Mucosa of descending colon (tissue), 3 donors: ENCODE measurements around the gene MATN1. TPM values are rescaled to one million over a fixed set of nuclear protein-coding genes. Genes with fewer than 3 reads are reported as not detected.
A peak's percentile ranks its signal among the peaks of the same experiment; 100 is the strongest.

Source experiments
- ATAC-seq: fragments of 200-7000 bp; cut with Tn5 transposase; one replicate; pipeline ENCODE4 v1.9.1; 2020; ENCODE audit warnings: mild to moderate bottlenecking, moderate library complexity
- DNase-seq, 3 donors: peaks; one replicate each; pipeline ENCODE4 v3.0.0-alpha.2; 2020
- H3K36me3 ChIP-seq: fragments of 200-600 bp; one replicate; pipeline ENCODE4 v1.8.0; 2021; ENCODE audit warnings: low read depth, mild to moderate bottlenecking
- H3K4me1 ChIP-seq: fragments of 200-600 bp; one replicate; pipeline ENCODE4 v1.8.0; 2021; ENCODE audit warnings: low read depth, mild to moderate bottlenecking
- H3K4me3 ChIP-seq: fragments of 200-600 bp; one replicate; pipeline ENCODE4 v1.8.0; 2021; ENCODE audit warnings: mild to moderate bottlenecking
- H3K9me3 ChIP-seq: fragments of 200-600 bp; one replicate; pipeline ENCODE4 v1.8.0; 2021; ENCODE audit warnings: mild to moderate bottlenecking
- intact Hi-C, 2 donors: fragments of 100-400 bp; cut with DNase I in 1 of 2; cut with micrococcal nuclease in 1 of 2; formaldehyde crosslinking; loops; one replicate each; pipeline versions ENCODE4 v1.11.0 to v1.11.1; 2022; cut with DNase I, micrococcal nuclease
- total RNA-seq, 3 donors: library from RNA; stranded (reverse); fragmentation: NEBNext Ultra II Directional in 2 of 3; extraction: Animal tissue kit (Norgen Biotek cat#: 25700) in 2 of 3; gene quantifications; one replicate each; pipeline versions ENCODE4 v1.2.1 to v1.2.4, GENCODE V29; 2021 to 2023
- TF ChIP-seq, protein P1 (sequence below): fragments of 200-600 bp; IDR thresholded peaks from one replicate; pipeline ENCODE4 v1.8.0; 2022; ENCODE audit warnings: antibody characterized with exemption, mild to moderate bottlenecking
- donor health status: DM: no; HTN: no; CAD: no; lungs with moderate emphysema.
- donor health status: DM: no; HTN: no; CAD: no.
- donor health status: DM: no; HTN: yes; CAD: no.

Gene MATN1
- total RNA-seq, 3 donors from 2014 or later: 0.22 TPM; not detected in 2

DNA sequence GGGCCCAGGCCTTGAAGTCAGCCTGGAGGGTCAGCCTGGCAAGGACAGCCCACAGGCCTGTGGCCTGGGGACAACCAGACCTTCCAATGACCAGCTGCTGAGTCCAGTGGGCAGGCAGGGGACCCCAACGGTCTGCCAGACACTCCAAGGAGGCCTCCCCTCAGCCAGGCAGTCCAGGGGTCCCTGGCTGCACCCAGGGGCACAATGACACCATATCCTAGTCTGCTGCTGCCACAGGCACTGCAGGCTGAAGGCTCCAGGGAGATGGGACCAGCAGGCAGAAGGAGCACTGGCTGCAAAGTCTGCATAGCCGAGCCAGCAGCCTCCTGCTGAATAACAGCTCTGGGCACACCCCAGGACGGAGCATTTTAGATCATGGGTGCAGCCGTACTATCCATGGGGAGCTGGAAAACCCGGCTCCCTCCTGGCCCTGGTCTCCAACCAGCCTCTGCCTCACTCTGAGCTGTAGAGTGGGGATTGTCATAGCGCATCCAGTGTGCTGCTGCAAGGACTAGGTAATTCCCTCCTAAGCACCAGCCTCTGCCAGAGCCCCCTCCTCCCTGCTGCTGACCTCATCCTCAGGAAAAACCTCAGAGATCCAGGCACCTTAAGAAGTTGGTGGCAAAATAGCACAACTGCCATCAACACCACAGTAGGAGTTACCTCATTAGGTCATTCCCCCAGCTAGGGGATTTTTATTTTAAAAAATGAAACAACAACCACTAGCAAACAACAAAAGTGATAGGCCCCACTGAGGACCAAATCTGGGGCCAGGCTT lies 39.0 kb upstream of the MATN1 start:
- Histone ChIP-seq H3K36me3 (no peaks in the 10 kb centered on the region), H3K9me3 (no peaks in the 10 kb centered on the region), H3K4me3 (no peak overlapping the region), H3K4me1 (no peaks in the 10 kb centered on the region)
- peak in 1 of 3 donors; percentile 47 for DNase-seq
- TF ChIP-seq, protein P1, sequence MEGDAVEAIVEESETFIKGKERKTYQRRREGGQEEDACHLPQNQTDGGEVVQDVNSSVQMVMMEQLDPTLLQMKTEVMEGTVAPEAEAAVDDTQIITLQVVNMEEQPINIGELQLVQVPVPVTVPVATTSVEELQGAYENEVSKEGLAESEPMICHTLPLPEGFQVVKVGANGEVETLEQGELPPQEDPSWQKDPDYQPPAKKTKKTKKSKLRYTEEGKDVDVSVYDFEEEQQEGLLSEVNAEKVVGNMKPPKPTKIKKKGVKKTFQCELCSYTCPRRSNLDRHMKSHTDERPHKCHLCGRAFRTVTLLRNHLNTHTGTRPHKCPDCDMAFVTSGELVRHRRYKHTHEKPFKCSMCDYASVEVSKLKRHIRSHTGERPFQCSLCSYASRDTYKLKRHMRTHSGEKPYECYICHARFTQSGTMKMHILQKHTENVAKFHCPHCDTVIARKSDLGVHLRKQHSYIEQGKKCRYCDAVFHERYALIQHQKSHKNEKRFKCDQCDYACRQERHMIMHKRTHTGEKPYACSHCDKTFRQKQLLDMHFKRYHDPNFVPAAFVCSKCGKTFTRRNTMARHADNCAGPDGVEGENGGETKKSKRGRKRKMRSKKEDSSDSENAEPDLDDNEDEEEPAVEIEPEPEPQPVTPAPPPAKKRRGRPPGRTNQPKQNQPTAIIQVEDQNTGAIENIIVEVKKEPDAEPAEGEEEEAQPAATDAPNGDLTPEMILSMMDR: no peak
- ATAC-seq: no peak
- intact Hi-C loops: loop anchor here in 1 of 2 donors (5.0 kb wide), 1 partner anchor 35 kb away; no protein-coding TSS in a partner anchor

DNA sequence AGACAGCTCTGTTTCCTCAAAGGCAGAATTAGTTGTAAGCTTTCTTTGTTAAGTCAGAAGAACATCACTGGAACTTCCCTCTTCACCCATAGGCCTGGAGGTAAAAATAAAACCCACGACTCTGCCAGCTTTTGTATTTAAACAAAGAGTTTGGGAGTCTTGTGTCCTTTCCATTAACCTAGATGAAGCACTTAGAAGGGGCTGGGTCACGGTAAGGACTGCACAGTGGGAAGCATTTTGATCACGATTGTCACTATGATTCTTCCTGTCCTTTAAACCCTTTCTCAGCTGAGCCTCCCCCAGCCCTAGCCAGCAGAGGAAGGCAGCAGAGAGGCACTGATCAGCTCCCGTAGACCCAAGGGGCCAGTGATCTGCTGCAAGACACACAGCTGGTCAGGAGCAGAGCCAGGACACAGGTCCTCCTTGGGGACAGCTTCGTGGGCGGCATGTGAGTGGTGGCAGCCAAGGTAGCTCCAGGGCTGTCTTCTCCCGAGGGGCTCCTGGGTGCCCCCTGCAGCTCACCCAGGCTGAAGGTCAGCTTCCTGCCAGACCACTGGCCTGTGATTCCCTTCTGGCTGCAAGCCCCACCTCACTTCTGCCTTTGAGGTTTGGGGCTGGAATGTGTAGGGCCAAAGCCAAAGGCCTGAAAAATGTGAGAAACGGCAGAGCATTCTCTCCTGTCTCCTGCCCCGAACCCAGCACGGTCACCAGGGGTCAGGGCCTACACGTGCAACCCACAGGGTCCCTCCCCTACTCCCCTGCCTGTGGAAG lies 38.2 kb upstream of the MATN1 start:
- Histone ChIP-seq H3K4me1 (no peaks in the 10 kb centered on the region), H3K36me3 (no peaks in the 10 kb centered on the region)

DNA sequence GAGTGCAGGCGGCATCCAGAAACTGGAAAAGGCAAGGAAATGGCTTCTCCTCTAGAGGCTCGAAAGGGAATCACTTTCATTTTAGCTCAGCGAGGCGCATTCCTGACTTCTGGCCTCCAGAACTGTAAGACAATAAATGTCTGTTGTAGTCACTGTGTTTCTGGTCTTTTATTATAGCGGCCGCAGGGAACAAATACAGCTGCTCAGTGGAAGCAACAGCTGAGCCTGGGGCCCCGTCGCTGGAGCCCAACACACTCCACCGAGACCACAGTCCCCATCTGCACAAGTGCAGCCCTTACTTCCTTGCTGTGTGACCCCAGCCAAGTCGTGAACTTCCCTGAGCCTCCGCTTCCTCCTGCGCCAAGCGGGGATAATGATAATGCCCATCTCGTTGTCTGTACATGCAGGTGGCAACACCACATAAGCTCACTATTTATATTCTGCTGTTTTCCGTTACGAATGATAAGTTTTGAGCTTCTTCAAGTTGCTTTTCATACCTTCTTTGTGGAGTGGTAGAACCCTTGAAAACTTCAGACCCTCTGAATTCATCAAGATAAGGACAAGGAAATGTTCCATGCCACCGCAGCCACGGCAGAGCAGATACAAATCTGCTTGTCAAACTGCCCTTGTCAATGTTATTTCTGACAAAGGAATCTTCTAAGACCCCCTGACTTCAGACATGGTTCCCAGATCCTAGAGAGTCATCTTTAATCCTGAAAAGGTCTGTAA lies 37.4 kb upstream of the MATN1 start:
- intact Hi-C loops: loop anchor here in 1 of 2 donors (5.0 kb wide), 1 partner anchor 33 kb away; no protein-coding TSS in a partner anchor
- ATAC-seq (peak; percentile 15), DNase-seq (peak in 1 of 3 donors; percentile 60)
- no peaks in the 10 kb centered on the region for H3K9me3 ChIP-seq
- no peaks in the 10 kb centered on the region for H3K4me1 ChIP-seq
- H3K4me3 ChIP-seq: no peak overlapping the region
- H3K36me3 ChIP-seq: no peaks in the 10 kb centered on the region
- TF ChIP-seq, protein P1: no peak

More for the DNA sequence above, 38.2 kb upstream of the MATN1 start:
- TF ChIP-seq, protein P1: no peak
- ATAC-seq (no peak), DNase-seq (peak in 1 of 3 donors; percentile 50)
- H3K4me3 ChIP-seq: no peak overlapping the region
- intact Hi-C loops: loop anchor here in 1 of 2 donors (5.0 kb wide), 1 partner anchor 34 kb away; no protein-coding TSS in a partner anchor
- no peaks in the 10 kb centered on the region for H3K9me3 ChIP-seq

DNA sequence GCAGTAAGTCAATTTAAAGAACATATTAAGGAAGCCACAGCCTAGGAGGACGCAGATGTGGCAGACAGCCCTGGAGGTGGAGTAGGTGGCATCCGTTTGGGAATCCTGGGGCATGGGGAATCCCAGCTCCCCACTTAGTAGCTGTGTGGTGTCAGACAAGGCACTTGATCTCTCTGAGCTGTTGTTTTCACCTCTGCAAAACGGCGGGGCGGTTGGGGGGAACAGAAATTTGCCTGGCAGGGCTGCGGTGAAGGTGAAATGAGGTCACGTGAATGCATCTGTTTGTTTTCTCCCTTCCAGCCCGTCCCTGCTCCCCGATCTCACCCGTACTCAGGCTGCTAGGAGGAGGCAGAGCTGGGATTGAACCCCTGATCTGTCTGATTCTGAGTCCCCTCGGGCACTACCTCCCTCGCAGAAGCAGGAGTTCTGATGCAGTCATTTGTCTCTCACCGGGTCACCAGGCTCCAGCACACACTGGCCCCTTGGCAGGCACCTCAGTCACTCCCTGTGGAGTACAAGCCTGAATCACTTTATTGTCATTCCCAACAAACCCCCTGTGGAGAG lies 36.4 kb upstream of the MATN1 start:
- DNase-seq (peak in 1 of 3 donors; percentile 79), ATAC-seq (no peak)
- intact Hi-C loops: loop anchor here in 1 of 2 donors (5.0 kb wide), 1 partner anchor 32 kb away; no protein-coding TSS in a partner anchor

More for the DNA sequence above, 36.4 kb upstream of the MATN1 start:
- no peaks in the 10 kb centered on the region for H3K36me3 ChIP-seq
- no peak overlapping the region for H3K4me3 ChIP-seq
- no peaks in the 10 kb centered on the region for H3K4me1 ChIP-seq
- H3K9me3 ChIP-seq: no peaks in the 10 kb centered on the region
- TF ChIP-seq, protein P1: no peak
